Endothelial cell of umbilical vein (primary cell): Measurements from ENCODE around the gene GREB1. TPM values are rescaled to one million over a fixed set of nuclear protein-coding genes. Genes with fewer than 3 reads are reported as not detected.

ENCODE experiments used
- BruUV-seq: library from RNA; stranded (reverse); fragments of 400-500 nt; replicated peaks from 2 replicates; lab custom pipeline; 2021; lab: Mats Ljungman, UMichigan
- CTCF ChIA-PET: fragments of 300-600, 350-600 bp; sonication (Branson Sonifier 250); formaldehyde crosslinking; loops from one replicate; lab custom pipeline; 2021; ENCODE audit warnings: antibody characterized with exemption, inconsistent platforms; lab: Charles Lee
- POLR2A ChIA-PET: fragments of 300-600, 350-600 bp; sonication (Branson Sonifier 250); formaldehyde crosslinking; loops from one replicate; lab custom pipeline; 2021; ENCODE audit warnings: antibody characterized with exemption, inconsistent platforms; lab: Charles Lee
- DNase-seq: peaks from one replicate; pipeline ENCODE4 v3.0.0-alpha.2; 2011; ENCODE audit warnings: low read depth, low spot score
- FAIRE-seq: peaks from 2 replicates; lab custom pipeline; 2011; peaks lifted over from hg19 to GRCh38; lab: Jason Lieb, UNC
- H2AFZ ChIP-seq: 2 replicates; pipeline ENCODE4 v1.6.0; 2012; ENCODE audit warnings: low read depth, low read length, control low read depth, inconsistent platforms
- H3K27ac ChIP-seq: 2 replicates; pipeline ENCODE4 v1.5.1; 2011; ENCODE audit warnings: low read depth, mild to moderate bottlenecking, control low read depth, low read length, moderate library complexity; ENCODE audit not compliant: insufficient read depth
- H3K27me3 ChIP-seq, 2 experiments: 2 replicates each; pipeline versions ENCODE4 v1.6.0 to v1.6.1; 2011; ENCODE audit warnings: low read length in 2 of 2, mixed read lengths in 1 of 2; ENCODE audit not compliant: control insufficient read depth in 2 of 2, insufficient read depth in 2 of 2
- H3K36me3 ChIP-seq, 2 experiments: 2 replicates in 1 of 2; 3 replicates in 1 of 2; pipeline ENCODE4 v1.5.1; 2011; ENCODE audit warnings: low read length in 2 of 2, mild to moderate bottlenecking in 1 of 2, moderate library complexity in 1 of 2; ENCODE audit not compliant: control insufficient read depth in 2 of 2, insufficient read depth in 2 of 2; ENCODE audit errors: extremely low read depth in 1 of 2
- H3K4me1 ChIP-seq: 3 replicates; pipeline ENCODE4 v1.5.1; 2011; ENCODE audit warnings: mild to moderate bottlenecking, low read length; ENCODE audit not compliant: control insufficient read depth, insufficient read depth; ENCODE audit errors: extremely low read depth
- H3K4me2 ChIP-seq: 2 replicates; pipeline ENCODE4 v1.6.1; 2011; ENCODE audit warnings: low read length, control low read depth, mixed read lengths; ENCODE audit not compliant: insufficient read depth
- H3K4me3 ChIP-seq, 3 experiments: fragments of 200-600 bp in 1 of 3; sonication (generic), shearing (Covaris generic) in 1 of 3; replicated peaks in 1 of 3; 2 replicates each; pipeline ENCODE4 v1.5.1; 2011 to 2016; ENCODE audit warnings: control low read depth in 3 of 3, low read length in 3 of 3, mild to moderate bottlenecking in 2 of 3, inconsistent platforms in 1 of 3, low read depth in 1 of 3, moderate library complexity in 1 of 3; ENCODE audit not compliant: insufficient read depth in 1 of 3
- H3K79me2 ChIP-seq: 2 replicates; pipeline ENCODE4 v1.6.0; 2012; ENCODE audit warnings: low read length, inconsistent platforms; ENCODE audit not compliant: control insufficient read depth, insufficient read depth
- H3K9ac ChIP-seq: replicated peaks from 2 replicates; pipeline ENCODE3; 2011; ENCODE audit warnings: low read length, control low read depth; ENCODE audit not compliant: insufficient read depth; ENCODE audit errors: extremely low read depth
- H3K9me1 ChIP-seq: replicated peaks from 3 replicates; pipeline ENCODE4 v1.6.0; 2011; ENCODE audit warnings: mild to moderate bottlenecking, low read length; ENCODE audit not compliant: control insufficient read depth, insufficient read depth; ENCODE audit errors: extremely low read depth
- H3K9me3 ChIP-seq: replicated peaks from 2 replicates; pipeline ENCODE4 v1.5.1; 2012; ENCODE audit warnings: low read length, inconsistent platforms; ENCODE audit not compliant: control insufficient read depth, insufficient read depth
- H4K20me1 ChIP-seq: replicated peaks from 2 replicates; pipeline ENCODE3; 2011; ENCODE audit warnings: mild to moderate bottlenecking, low read length; ENCODE audit not compliant: control insufficient read depth, insufficient read depth; ENCODE audit errors: extremely low read depth
- EZH2 ChIP-seq: IDR thresholded peaks from 2 replicates; pipeline ENCODE4 v1.6.1; 2012; ENCODE audit warnings: borderline replicate concordance, low read depth, mild to moderate bottlenecking, moderate library complexity, low read length, inconsistent platforms; ENCODE audit not compliant: severe bottlenecking
- FOS ChIP-seq: IDR thresholded peaks from 2 replicates; pipeline ENCODE4 v1.6.1; 2011; ENCODE audit warnings: mild to moderate bottlenecking, low read length, moderate library complexity, borderline replicate concordance; ENCODE audit not compliant: insufficient read depth
- JUN ChIP-seq: IDR thresholded peaks from 2 replicates; pipeline ENCODE4 v1.6.1; 2011; ENCODE audit warnings: borderline replicate concordance, low read depth; ENCODE audit not compliant: insufficient read length, insufficient read depth
- MYC ChIP-seq: IDR thresholded peaks from one replicate; pipeline ENCODE4 v1.6.1; 2011; ENCODE audit warnings: mild to moderate bottlenecking, low read depth, low read length
- POLR2A ChIP-seq: IDR thresholded peaks from 2 replicates; pipeline ENCODE4 v1.6.1; 2012; ENCODE audit warnings: low read depth, mild to moderate bottlenecking, control low read depth, low read length
- dilution Hi-C: fragments of 300-500 bp; cut with MboI; formaldehyde crosslinking; loops from one replicate; pipeline ENCODE4 v1.15.0; 2019; ENCODE audit warnings: low sequenced_read_pairs; ENCODE audit not compliant: extremely low pct_ligation_motif_present
- intact Hi-C: fragments of 100-400 bp; cut with micrococcal nuclease; formaldehyde crosslinking; loops from one replicate; pipeline ENCODE4 v1.10.0; 2022
- polyA plus RNA-seq, 4 experiments: library from polyadenylated mRNA; depleted of rRNA in 3 of 4; stranded (reverse) in 3 of 4; unstranded in 1 of 4; fragments of >200 nt; gene quantifications; 2 replicates each; pipeline versions ENCODE4 v1.2.1 to v1.2.3, GENCODE V29; 2011 to 2012; ENCODE audit warnings: missing spikeins in 1 of 4
- total RNA-seq: library from RNA; stranded (reverse); gene quantifications from 2 replicates; pipeline ENCODE4 v1.2.3, GENCODE V29; 2021
- TF ChIP-seq, protein P1 (sequence below): IDR thresholded peaks from 2 replicates; pipeline ENCODE4 v1.6.1; 2011; ENCODE audit not compliant: insufficient read depth, insufficient read length
- TF ChIP-seq, protein P2 (sequence below), 2 donors: IDR thresholded peaks; 1 replicate in 1 of 2; 2 replicates in 1 of 2; pipeline ENCODE4 v1.5.1; 2011; ENCODE audit warnings: low read length in 2 of 2, mild to moderate bottlenecking in 2 of 2, moderate library complexity in 2 of 2, control low read depth in 1 of 2, inconsistent platforms in 1 of 2, low read depth in 1 of 2; ENCODE audit not compliant: insufficient read depth in 1 of 2; ENCODE audit errors: extremely low read depth in 1 of 2

Gene GREB1
- total and polyA plus RNA-seq, 2 donors (not counting 3 experiments of a cell fraction or from before 2014, with no cell fraction given): 0.17 to 0.58 TPM

GRCh38 chr2:11537951-11538350 is 4.1 kb downstream of the GREB1 start:
- BruUV-seq: no TSS peak
- Histone ChIP-seq H3K9me1 (no peaks in the 10 kb centered on the region), H3K79me2 (no peaks in the 10 kb centered on the region), H4K20me1 (no peaks in the 10 kb centered on the region), H3K9ac (no peak overlapping the region), H3K4me1 (no peaks in the 10 kb centered on the region), H2AFZ (no peak overlapping the region), H3K27ac (no peak overlapping the region), H3K27me3 (no peaks in the 10 kb centered on the region), H3K36me3 (no peaks in the 10 kb centered on the region), H3K9me3 (no peaks in the 10 kb centered on the region), H3K4me3 (no peak overlapping the region), H3K4me2 (no peak overlapping the region)
- ChIA-PET POLR2A (no interaction called here), CTCF (interaction anchor here (1.9 kb wide), 1 partner anchor 16 kb away, joined by 5 read pairs; no protein-coding TSS in a partner anchor)
- intact Hi-C loops: no loop called here
- DNase-seq (no peak), FAIRE-seq (no peak)
- TF ChIP-seq, protein P1, sequence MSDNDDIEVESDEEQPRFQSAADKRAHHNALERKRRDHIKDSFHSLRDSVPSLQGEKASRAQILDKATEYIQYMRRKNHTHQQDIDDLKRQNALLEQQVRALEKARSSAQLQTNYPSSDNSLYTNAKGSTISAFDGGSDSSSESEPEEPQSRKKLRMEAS: no peak
- no peak for TF ChIP-seq JUN
- dilution Hi-C loops: no loop called here

- no peak overlapping the region for H3K4me2 ChIP-seq
- H3K36me3 ChIP-seq: no peaks in the 10 kb centered on the region
- POLR2A ChIA-PET: interaction anchor here (0.6 kb wide), 1 partner anchor 69 kb away, joined by 3 read pairs; no protein-coding TSS in a partner anchor
- DNase-seq (no peak), FAIRE-seq (no peak)
- dilution Hi-C loops (no loop called here), intact Hi-C loops (no loop called here)
- H3K4me3 ChIP-seq: no peak overlapping the region
- no peak for TF ChIP-seq POLR2A
- no peak for TF ChIP-seq MYC
- TF ChIP-seq EZH2: no peak
- TF ChIP-seq, protein P2, sequence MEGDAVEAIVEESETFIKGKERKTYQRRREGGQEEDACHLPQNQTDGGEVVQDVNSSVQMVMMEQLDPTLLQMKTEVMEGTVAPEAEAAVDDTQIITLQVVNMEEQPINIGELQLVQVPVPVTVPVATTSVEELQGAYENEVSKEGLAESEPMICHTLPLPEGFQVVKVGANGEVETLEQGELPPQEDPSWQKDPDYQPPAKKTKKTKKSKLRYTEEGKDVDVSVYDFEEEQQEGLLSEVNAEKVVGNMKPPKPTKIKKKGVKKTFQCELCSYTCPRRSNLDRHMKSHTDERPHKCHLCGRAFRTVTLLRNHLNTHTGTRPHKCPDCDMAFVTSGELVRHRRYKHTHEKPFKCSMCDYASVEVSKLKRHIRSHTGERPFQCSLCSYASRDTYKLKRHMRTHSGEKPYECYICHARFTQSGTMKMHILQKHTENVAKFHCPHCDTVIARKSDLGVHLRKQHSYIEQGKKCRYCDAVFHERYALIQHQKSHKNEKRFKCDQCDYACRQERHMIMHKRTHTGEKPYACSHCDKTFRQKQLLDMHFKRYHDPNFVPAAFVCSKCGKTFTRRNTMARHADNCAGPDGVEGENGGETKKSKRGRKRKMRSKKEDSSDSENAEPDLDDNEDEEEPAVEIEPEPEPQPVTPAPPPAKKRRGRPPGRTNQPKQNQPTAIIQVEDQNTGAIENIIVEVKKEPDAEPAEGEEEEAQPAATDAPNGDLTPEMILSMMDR (IDR thresholded peaks at IDR 0.05; ENCODE audit: extremely low read depth in 1 of 2, insufficient read depth in 1 of 2, low read depth in 1 of 2, low read length in 2 of 2): no peak
- TF ChIP-seq, protein P1: no peak
- no peak for TF ChIP-seq FOS
- H3K9me3 ChIP-seq: no peaks in the 10 kb centered on the region
- no peaks in the 10 kb centered on the region for H3K9me1 ChIP-seq
- no peaks in the 10 kb centered on the region for H3K79me2 ChIP-seq
- H2AFZ ChIP-seq: no peak overlapping the region
- no TSS peak for BruUV-seq
- H3K27ac ChIP-seq: no peak overlapping the region
- H3K9ac ChIP-seq: no peak overlapping the region
- H3K4me1 ChIP-seq: no peaks in the 10 kb centered on the region
- H3K27me3 ChIP-seq: no peaks in the 10 kb centered on the region
- no peaks in the 10 kb centered on the region for H4K20me1 ChIP-seq
- CTCF ChIA-PET: interaction anchor here (1.9 kb wide), 1 partner anchor 14 kb away, joined by 5 read pairs; no protein-coding TSS in a partner anchor
Measured at GRCh38 chr2:11539317-11540147, 5.7 kb downstream of the GREB1 start.
